HepG2 (cell line): Measurements from ENCODE around the gene DHH.

Experiments
- CTCF ChIP-seq: sonication (generic); formaldehyde crosslinking; IDR thresholded peaks from 2 replicates; pipeline ENCODE4 v1.5.0; 2020; ENCODE audit warnings: mild to moderate bottlenecking, missing genetic modification reagents, moderate library complexity
- PITX1 ChIP-seq: sonication (generic); formaldehyde crosslinking; IDR thresholded peaks from 2 replicates; pipeline ENCODE4 v1.5.1; 2020; ENCODE audit warnings: mild to moderate bottlenecking, missing genetic modification reagents
- ZFP36 ChIP-seq: fragments of 150-350 bp; IDR thresholded peaks from 2 replicates; pipeline ENCODE4 v1.6.1; 2018; ENCODE audit warnings: borderline replicate concordance, low read length, low read depth; ENCODE audit not compliant: partially characterized antibody
- ZNF230 ChIP-seq: sonication (generic); formaldehyde crosslinking; IDR thresholded peaks from 2 replicates; pipeline ENCODE4 v1.4.0; 2020; ENCODE audit warnings: mild to moderate bottlenecking, missing genetic modification reagents

GRCh38 chr12:49055092-49055491, 39.5 kb downstream of the DHH start:
- no peak for TF ChIP-seq ZNF230 (CRISPR knock-in tag)
- TF ChIP-seq PITX1 (CRISPR knock-in tag): no peak
- no peak for TF ChIP-seq ZFP36
- no peak for TF ChIP-seq CTCF (CRISPR knock-in tag)
